ENCODE measurements around the gene SFTA2. TPM values are rescaled to one million over a fixed set of nuclear protein-coding genes. Genes with fewer than 3 reads are reported as not detected.

The SFTA2 gene
- total and polyA plus RNA-seq, 2 of the 8 experiments (the other 6 are each of a cell fraction or from before 2014, with no cell fraction given): not detected

DNA sequence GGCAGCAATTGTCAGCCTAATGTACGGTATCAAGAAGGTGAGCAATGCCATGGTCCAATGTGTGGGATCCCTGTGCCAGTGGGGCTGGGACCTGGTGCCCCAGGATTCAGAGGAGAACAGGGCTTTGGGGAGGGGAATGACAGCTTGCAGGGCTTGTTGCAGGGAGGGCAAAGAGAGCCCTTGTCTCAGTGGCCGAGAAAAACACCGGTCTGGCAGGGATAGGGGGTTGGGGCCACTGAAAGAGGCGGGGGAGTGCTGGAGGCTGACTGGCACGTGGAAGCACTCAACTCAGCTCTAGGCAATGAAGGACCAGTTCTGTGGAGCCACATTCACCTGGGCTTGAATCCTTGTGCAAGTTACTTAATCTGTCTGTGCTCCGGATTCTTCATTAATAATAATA is 5.3 kb upstream of the SFTA2 start:
- Histone ChIP-seq H3K56ac (replicated peaks; ENCODE audit: insufficient read length, low read depth, low read length) (no peak overlapping the region), H4K8ac (ENCODE audit: extremely low read depth, insufficient read depth, low read length) (no peak overlapping the region; the same call in 1 of the 2 replicates), H3K18ac (ENCODE audit: extremely low read depth, low read length) (no peak overlapping the region), H2BK20ac (ENCODE audit: low read length) (no peak overlapping the region), H3K23ac (ENCODE audit: insufficient read length) (no peak overlapping the region), H4K20me1 (replicated peaks in 1 of 2; ENCODE audit: control insufficient read depth in 1 of 2, insufficient read depth in 2 of 2, low read length in 2 of 2) (no peaks in the 10 kb centered on the region), H3K4me1 (replicated peaks in 1 of 4; ENCODE audit: control insufficient read depth in 3 of 4, insufficient read depth in 4 of 4, low read length in 3 of 4) (peaks cover 3 to 8% (median 5%) of the 10 kb centered on the region in 4 experiments), H3K36me3 (ENCODE audit: control insufficient read depth in 2 of 4, insufficient read depth in 4 of 4, low read length in 3 of 4) (no peaks in the 10 kb centered on the region), H2BK120ac (replicated peaks; ENCODE audit: low read depth, low read length) (no peak overlapping the region), H3K14ac (ENCODE audit: insufficient read length) (no peak overlapping the region), H4K91ac (replicated peaks; ENCODE audit: insufficient read length, low read length) (no peak overlapping the region), H2BK12ac (ENCODE audit: low read depth, low read length) (no peak overlapping the region), H2BK15ac (ENCODE audit: low read length) (no peak overlapping the region), H3K27me3 (replicated peaks in 1 of 4; ENCODE audit: control insufficient read depth in 3 of 4, extremely low read depth in 1 of 4, insufficient read depth in 3 of 4, low read length in 3 of 4) (no peaks in the 10 kb centered on the region; a peak in 1 of 7 replicates), H3K9me3 (ENCODE audit: insufficient read depth in 2 of 2, low read depth in 1 of 2, low read length in 1 of 2) (no peaks in the 10 kb centered on the region), H2AK5ac (ENCODE audit: low read depth, low read length) (no peak overlapping the region), H4K5ac (ENCODE audit: insufficient read length, low read depth, low read length) (no peak overlapping the region), H3K4me3 (ENCODE audit: extremely low read depth in 1 of 4, insufficient read depth in 2 of 4, low read depth in 3 of 4, low read length in 4 of 4) (no peak overlapping the region), H3K4me2 (ENCODE audit: insufficient read depth in 1 of 2, low read depth in 2 of 2, low read length in 2 of 2) (no peak overlapping the region), H3K27ac (ENCODE audit: low read depth, low read length) (no peak overlapping the region), H3K79me2 (ENCODE audit: control insufficient read depth in 1 of 2, insufficient read depth in 2 of 2, low read length in 2 of 2) (no peaks in the 10 kb centered on the region), H3K4ac (replicated peaks; ENCODE audit: insufficient read length, low read depth, low read length) (no peak overlapping the region), H3K79me1 (ENCODE audit: low read depth, low read length) (no peaks in the 10 kb centered on the region), H2AFZ (ENCODE audit: low read length) (no peak overlapping the region), H3K9ac (replicated peaks in 1 of 4; ENCODE audit: extremely low read depth in 1 of 4, low read depth in 3 of 4, low read length in 3 of 4) (no peak overlapping the region), H3K23me2 (ENCODE audit: low read depth, low read length) (0 out of 2 replicates have a peak, but pooled peaks cover 2% of the 10 kb centered on the region), H2BK5ac (ENCODE audit: low read depth, low read length) (no peak overlapping the region)
- TF ChIP-seq CEBPB (IDR thresholded peaks at IDR 0.05; ENCODE audit: low read depth, low read length): no peak
- no peak for TF ChIP-seq BACH1 (IDR thresholded peaks at IDR 0.05; ENCODE audit: low read length)
- no peak for TF ChIP-seq RAD21 (IDR thresholded peaks at IDR 0.05 in 1 of 2, conservative IDR thresholded peaks at IDR 0.05 in 1 of 2; ENCODE audit: low read depth in 2 of 2, low read length in 2 of 2)
- TF ChIP-seq CTBP2 (IDR thresholded peaks at IDR 0.05; ENCODE audit: borderline replicate concordance, insufficient read depth, insufficient read length, low read length): no peak
- TF ChIP-seq JUND (IDR thresholded peaks at IDR 0.05; ENCODE audit: low read length): no peak
- no peak for TF ChIP-seq CBX5 (IDR thresholded peaks at IDR 0.05; ENCODE audit: low read depth, low read length)
- no peak for TF ChIP-seq RFX5 (IDR thresholded peaks at IDR 0.05; ENCODE audit: borderline replicate concordance, low read depth, low read length)
- TF ChIP-seq, protein P1, sequence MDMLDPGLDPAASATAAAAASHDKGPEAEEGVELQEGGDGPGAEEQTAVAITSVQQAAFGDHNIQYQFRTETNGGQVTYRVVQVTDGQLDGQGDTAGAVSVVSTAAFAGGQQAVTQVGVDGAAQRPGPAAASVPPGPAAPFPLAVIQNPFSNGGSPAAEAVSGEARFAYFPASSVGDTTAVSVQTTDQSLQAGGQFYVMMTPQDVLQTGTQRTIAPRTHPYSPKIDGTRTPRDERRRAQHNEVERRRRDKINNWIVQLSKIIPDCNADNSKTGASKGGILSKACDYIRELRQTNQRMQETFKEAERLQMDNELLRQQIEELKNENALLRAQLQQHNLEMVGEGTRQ (IDR thresholded peaks at IDR 0.05; ENCODE audit: low read length): no peak
- no peak for TF ChIP-seq SIX5 (IDR thresholded peaks at IDR 0.05; ENCODE audit: low read depth, low read length)
- no peak for TF ChIP-seq KDM4A (IDR thresholded peaks at IDR 0.05; ENCODE audit: low read depth, low read length, severe bottlenecking)
- TF ChIP-seq, protein P2, sequence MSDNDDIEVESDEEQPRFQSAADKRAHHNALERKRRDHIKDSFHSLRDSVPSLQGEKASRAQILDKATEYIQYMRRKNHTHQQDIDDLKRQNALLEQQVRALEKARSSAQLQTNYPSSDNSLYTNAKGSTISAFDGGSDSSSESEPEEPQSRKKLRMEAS (IDR thresholded peaks at IDR 0.05): no peak
- no peak for TF ChIP-seq CHD1 (IDR thresholded peaks at IDR 0.05; ENCODE audit: low read depth, low read length)
- 85% methylated on average over 6 of the region's 6 CpGs; no CpG with 5 or more reads in 1 of the 2 experiments for whole genome bisulfite sequencing, 2 experiments (ENCODE audit: extremely low coverage in 1 of 2, insufficient coverage in 1 of 2, insufficient read length in 1 of 2, insufficient replicate concordance in 2 of 2, low coverage in 1 of 2, low lambda C conversion rate in 2 of 2, missing lambda C conversion rate in 1 of 2)
- DNase-seq (ENCODE audit: low read depth in 1 of 2, low spot score in 2 of 2) (no peak), FAIRE-seq (no peak)
- POLR2A ChIA-PET (ENCODE audit: partially characterized antibody): no interaction called here
- CTCF ChIA-PET (ENCODE audit: partially characterized antibody): interaction anchor here (0.9 to 6.5 kb wide), 5 partner anchors 11 to 147 kb away, joined by 3 to 52 read pairs (median 4); partner anchors contain the start of gene VARS2
